ENCODE results near the gene GRK5. TPM values are rescaled to one million over a fixed set of nuclear protein-coding genes. Genes with fewer than 3 reads are reported as not detected.
A peak's percentile ranks its signal among the peaks of the same experiment; 100 is the strongest.
"Not testable (repeated sequence)": the region's sequence is repeated elsewhere in the genome, so short reads cannot be mapped to it uniquely, and the experiment has no call there.

The GRK5 gene
- total RNA-seq, 1 experiment from 2014 or later: 2.9 TPM

DNA sequence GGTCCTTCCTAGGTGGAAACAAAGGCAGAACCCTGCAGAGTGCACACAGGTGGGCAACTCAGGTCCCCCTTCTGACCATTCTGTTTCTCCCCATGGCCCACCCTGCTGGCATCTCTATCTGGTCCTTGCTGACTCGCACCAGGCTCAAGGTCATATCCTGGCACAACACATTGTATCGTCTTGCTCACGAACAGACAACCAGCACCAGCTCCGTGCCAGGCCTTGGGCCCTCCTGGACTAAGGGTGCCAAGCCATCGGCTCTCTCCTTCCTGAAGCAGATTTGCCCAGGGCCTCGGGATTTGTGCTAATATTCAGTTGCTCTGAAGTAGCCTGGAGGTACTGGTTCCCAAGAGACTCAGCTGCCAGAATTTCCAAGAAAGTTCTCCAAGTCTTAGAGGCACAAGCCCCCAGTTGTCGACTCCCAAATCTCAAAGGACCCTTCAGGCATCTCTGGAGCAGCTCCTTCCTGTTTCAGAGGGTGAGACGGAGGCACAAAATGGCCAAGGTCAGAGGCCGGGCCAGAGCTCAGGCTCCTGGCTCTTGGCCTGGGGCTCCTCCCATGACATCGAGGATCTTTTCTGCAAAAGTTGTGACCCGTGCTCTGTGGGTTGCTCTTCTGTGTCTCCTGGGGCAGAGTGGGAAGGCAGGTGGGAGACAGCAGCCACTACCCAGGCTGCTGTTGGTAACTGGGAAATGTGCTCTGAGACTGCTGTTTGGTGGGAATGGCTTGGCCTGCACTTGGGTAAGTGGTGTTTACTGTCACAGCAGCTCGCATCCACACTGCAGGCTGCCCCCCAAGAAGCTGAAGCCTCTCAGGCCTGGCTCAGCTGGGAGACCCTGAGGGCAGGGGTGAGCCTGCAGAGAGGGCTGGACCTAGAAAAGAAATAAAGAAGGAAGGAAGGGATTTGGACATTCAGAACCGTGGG, 213.8 kb downstream of the GRK5 start:
- DNase-seq (ENCODE audit: low read depth): no peak

DNA sequence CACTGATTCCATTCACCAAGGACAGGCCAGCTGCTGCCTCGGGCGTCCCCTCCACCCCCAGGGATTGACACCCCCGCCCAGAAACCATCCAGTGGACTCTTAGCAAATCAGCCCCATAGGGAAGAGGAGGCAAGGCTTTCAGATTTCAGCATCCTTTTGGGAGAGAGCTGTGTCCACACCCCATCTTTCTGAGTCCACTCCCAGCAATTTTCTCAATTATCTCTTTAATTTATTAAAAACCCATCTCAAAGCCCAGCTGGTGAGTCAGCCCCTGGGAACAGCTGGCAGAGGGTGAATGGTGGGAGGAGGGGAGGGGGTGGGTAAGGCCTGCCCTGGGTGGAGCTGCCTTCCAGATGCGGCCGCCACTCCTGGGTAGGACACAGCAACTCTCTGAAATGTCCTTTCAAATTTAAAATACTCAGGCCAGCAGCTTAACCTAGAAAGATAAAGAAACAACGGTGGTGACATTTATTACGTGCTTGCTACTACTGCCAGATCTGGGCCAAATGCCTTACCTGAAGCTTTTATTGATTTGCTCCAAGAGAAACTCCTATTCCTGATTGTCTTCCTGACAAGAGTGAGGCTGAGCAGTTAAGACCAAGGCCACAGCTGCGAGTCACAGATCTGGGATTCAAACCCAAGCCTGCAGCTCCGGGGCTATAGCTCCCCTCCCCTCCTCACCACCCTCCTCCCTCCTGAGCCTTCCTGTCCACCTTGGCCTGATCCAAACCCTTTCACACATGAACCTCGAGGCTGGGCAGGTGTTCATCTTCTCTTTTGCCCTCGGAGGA, 214.7 kb downstream of the GRK5 start:
- DNase-seq (ENCODE audit: low read depth): peak; percentile 57

DNA sequence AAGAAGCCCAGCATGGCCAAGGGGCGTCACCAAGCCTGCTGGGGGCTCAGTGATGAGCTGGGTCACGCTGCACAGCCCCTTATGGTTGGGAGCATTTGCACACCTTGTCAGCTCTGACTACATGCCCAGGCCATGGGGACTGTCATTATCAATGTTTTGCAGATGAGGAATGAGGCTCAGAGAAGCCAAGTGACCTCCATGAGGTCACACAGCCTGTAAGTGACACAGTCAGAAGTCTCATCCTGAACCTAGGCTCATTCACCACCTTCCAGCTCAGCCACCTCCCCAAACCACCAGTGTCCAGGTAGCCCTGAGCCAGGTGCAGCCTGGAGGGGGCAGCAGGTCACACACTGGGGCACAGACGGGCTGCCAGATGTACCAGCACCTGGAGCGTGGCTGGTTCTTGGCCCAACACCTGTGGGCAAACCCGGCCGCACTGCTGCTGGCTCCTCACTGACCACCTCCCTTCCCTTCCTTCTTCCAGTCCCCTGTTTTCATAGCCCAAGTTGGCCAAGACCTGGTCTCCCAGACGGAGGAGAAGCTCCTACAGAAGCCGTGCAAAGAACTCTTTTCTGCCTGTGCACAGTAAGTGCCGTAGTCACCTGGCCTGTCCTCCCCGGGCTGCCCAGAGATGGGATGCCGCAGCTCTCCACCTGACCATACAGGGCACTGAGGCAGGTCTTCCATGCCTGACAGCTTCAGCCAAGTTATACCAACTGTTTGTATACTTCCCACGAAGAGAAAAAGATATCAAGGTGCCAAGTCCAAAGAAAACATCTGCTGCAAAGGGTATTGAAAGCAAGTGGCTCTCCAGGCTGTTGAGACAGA, 215.5 kb downstream of the GRK5 start:
- no peak for DNase-seq (ENCODE audit: low read depth)

DNA sequence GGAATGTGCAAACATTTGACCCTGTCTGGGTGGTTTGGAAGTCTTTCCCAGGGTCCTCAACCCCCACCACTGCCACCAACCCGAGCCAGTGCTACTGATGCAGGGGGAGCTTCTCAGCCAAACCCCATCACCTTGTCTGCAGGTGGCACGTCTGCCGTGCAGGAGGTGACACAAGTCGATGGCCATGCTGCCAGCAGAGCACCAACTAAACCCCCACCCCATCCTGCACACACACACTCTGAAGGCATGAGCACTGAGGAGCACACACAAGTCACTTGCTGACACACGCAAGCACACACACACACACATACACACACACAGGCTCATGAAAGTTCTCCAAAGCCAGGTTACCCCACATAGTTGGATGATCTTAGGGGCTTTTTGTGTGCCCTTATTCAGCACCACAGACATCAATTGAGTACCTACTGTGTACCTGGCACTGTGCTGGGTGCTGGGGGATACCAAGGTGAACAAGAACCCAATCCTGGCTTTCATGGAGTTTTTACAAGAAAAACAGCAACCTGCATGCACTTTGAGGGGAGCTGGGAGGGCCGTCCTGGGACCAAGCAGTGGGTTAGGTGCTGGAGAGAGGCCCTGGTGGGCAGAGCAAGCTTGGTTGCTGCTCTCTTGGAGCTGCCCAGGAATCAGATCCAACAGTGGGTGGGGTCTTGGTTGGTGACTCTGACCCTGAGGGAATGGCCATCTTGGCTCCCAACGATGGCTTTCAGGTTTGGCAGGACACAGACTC, 216.3 kb downstream of the GRK5 start:
- DNase-seq (ENCODE audit: low read depth): no peak

DNA sequence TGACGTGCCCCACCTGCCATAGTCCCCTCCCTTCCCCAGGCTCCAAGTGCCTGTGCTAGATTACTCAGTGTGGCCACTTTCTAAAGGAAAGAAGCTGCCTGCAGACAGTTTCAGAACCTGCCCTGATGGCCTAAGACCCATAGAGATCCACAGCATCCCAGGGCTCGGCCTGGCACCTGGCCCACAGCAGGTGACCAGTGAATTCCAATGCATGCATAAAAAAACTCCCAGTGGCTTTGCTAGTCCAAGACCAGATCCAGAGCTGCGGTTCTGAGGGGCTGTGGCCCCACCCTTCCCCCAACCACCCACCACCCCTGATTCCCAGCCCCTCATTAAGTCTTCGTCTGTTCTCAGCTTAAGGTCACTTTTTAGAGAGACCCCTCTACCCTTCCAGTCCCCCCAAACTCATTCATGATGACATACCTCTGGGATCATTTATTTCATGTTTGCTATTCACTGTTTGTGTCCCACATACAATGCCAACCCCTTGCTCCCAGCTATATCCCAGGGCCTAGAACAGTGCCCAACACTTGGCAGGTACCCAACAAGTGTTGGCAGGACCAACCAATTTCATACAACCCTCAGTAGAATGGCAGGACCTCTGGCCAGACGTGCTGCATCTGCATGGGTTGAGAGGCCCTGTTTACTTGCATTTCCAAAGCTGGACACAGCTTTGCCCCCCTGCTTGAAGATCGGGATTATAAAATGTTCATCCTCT, 217.0 kb downstream of the GRK5 start:
- DNase-seq (ENCODE audit: low read depth): no peak

DNA sequence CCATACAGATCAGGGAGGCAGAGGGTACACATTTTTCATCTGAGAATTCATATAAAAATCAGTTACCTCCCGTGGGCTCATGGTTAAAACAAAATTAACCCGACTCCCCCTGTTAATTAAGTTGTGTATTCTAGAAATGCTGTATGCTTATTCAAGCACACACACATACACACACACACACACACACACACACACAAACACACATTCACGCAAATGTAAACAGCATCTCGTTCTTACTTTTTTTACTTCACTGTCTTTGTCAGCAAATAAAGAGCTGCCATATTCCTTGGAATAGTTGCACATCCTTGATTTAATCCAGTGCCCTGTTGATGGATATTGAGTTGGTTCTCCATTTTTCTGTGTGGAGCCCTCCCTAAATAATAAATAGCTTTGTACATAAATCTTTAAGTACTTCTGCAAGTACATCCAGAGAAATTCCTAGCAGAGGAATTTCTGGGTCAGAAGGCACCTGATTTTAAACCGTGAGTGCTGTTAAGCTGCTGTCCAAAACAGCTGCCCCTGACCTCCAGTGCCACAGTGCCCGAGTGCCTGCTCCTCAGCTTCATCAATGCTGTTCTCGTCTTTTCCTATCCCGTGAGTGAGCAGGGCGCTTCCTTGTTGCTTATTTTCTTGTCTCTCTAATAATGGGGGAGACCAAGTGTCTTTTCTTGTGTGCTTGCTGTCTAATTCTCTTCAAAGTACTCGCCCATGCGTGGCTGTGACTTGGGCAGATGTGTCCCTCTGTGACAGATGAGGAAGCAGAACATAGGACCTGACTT, 217.9 kb downstream of the GRK5 start:
- DNase-seq (ENCODE audit: low read depth): no peak

DNA sequence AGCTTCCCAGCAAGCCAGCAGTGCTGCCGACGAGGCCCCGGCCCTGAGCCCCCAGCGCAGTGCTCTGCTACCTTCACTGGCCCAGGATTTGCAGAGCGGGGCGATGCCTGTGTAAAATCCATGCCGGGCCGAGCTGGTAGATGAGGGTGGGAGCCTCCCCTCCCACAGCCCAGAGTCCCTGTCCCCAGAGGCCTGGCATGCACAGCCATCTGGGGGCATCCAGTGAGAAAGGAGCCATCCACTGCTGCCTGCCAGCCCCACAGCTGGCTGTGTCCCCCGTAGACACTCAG, 218.5 kb downstream of the GRK5 start:
- DNase-seq (ENCODE audit: low read depth): no peak

DNA sequence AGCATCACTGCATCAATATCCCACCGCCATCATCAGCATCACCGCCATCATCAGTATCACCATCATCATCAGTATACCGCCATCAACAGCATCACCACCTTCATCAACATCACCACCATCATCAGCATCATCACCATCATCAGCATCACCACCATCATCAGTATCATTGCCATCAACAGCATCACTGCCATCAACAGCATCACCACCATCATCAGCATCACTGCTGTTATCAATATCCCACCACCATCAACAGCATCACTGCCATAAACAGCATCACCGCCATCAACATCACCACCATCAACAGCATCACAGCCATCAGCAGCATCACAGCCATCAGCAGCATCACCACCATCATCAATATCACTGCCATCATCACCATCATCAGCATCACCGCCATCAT, 219.3 kb downstream of the GRK5 start:
- DNase-seq (ENCODE audit: low read depth): no peak

DNA sequence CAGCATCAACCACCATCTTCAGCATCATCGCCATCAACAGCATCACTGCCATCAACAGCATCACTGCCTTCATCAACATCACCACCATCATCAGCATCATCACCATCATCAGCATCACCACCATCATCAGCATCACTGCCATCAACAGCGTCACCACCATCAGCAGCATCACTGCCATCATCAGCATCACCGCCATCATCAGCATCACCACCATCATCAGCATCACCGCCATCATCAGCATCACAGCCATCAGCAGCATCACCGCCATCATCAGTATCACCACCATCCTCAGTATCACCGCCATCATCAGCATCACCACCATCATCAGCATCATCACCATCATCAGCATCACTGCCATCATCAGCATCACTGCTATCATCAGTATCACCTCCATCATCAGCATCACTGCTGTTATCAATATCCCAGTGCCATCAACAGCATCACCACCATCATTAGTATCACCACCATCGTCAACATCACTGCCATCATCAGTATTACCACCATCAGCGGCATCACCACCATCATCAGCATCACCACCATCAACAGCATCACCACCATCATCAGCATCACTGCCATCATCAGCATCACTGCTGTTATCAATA, 220.0 kb downstream of the GRK5 start:
- no peak for DNase-seq (ENCODE audit: low read depth)

DNA sequence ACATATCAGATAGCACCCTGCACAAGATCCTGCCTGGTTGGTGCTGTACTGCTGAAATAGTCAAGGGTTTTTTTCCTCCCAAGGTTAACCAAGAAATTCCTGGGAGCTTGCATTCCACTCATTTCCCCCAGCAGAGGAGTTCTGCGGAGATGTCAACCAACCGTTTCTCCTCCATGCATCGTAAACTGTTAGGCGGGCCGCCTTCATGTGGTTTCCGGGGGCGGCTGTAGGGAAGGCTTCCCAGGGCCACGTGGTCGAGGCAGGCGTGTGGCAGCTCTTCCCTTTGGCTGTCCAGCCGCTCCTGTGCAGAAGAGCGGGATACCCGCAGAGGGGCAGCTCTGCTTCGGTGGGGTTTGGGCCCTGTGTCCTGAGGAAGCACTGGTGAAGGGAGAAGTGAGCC, 221.4 kb downstream of the GRK5 start:
- no peak for DNase-seq (ENCODE audit: low read depth)

DNA sequence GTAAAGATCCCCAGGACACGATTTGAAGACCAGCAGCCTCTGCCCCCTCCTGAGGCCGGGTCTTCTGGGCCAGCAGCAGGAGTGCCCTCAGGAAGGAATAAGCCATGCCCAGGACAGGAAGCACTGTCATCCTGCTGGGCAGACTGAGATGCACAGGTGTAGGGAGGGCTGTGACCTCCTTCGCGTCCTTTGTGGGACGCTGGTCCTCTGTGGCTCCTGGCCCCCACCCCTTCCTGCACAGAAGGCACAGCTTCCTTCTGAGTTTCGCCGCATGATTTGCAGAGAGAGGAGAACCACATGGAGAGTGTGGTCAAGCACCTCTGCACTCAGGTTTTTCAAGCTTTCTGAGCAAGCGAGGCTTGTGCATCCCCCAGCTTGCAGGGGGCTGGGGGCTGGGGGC, 222.4 kb downstream of the GRK5 start:
- no peak for DNase-seq (ENCODE audit: low read depth)

DNA sequence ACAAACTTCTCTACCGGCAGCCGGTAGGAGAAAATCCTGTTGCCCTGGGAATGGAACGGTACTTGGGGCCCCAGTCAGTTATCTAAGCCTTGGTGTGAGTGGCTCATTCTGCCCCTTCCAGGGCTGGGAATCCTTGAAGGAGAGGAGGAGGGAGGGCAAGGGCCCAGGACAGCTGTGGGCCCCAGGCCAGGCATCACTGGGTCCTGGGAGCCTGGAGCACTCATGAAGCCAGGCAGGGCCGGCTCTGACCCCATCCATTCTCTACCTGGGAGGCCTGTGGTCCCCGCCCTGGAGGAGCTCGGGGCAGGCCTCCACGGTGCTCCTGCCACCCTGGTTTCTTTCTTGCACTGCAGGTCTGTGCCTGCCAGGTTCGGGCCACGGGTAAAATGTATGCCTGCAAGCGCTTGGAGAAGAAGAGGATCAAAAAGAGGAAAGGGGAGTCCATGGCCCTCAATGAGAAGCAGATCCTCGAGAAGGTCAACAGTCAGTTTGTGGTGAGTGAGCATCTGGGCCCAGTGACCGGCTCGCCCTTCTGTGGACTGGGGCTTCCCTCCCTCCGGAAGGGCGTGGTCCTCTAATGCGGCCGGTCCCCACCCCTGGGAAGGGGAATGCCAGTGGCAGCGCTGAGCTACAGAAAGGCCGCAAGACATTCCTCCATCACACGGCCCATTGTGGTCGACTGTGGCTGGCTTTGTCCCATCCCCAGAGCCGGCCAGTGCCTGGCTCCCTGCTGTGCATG, 223.8 kb downstream of the GRK5 start:
- no peak for DNase-seq (ENCODE audit: low read depth)

DNA sequence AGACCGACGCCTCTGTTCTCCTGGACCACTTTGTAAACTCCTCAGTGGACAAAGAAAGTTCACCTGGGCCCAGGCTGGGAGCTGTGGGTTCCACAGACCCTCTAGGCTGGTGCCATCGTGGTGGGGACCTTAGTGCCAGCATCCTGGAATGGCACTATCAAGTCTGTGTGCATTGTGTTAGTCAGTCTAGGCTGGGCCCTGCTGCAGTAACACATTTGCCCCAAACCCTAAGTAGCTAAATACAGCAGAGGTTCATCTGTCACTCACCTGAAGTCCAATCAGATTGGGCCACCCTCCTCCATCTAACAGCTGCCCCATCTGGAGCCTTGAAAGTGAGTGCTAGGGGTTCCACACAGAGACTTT, 224.4 kb downstream of the GRK5 start:
- DNase-seq (ENCODE audit: low read depth): no peak

DNA sequence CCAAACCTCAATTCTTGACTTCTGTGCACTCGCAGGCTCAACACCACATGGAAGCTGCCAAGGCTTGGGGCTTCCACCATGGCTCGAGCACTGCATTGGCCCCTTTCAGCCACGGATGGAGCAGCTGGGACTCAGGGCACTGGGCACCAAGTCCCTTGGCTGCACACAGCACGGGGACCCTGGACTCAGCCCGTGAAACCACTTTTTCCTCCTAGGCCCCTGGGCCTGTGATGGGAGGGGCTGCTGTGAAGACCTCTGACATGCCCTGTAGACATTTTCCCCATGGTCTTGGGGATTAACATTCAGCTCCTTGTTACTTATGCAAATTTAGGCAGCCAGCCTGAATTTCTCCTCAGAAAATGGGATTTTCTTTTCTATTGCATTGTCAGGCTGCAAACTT, 227.6 kb downstream of the GRK5 start:
- not testable (repeated sequence) for DNase-seq (ENCODE audit: low read depth)

DNA sequence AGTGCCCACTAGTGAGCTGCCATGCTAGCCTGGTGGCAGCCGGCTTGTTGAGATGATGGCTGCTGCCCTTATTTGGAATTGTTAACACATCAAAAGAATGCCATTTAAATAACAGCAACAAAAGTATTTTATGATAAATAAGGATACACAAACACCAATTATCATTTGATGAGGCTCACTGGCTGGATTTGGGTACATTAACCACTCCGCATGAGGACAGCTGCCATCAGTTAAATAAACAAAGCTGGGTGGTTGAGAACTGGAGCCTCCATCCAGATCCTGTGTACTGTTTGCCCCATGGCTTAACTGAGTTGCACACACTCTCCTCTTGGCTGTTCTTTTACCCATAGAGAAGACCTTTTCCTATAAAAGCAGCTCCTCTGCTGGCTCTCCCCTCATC, 231.3 kb downstream of the GRK5 start:
- DNase-seq (ENCODE audit: low read depth): no peak

DNA sequence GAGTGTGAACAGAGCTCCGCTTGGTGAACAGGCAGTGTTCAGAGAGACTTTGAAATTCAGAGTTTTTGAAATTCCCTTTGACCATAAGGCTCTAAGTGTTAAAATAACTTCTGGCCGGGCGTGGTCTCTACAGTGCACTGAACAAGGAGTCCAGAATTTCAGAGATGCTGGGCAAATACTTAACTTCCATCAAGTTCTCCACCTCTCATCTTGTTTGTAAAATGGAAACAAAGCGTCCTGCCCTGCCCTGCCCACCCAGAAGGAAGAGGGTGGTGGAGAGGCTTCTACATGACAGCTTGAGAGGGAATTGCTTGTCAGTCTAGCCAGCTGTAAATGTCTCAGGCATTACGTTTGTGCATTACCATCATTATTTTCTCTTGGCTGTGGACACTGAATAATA, 232.6 kb downstream of the GRK5 start:
- DNase-seq (ENCODE audit: low read depth): no peak

DNA sequence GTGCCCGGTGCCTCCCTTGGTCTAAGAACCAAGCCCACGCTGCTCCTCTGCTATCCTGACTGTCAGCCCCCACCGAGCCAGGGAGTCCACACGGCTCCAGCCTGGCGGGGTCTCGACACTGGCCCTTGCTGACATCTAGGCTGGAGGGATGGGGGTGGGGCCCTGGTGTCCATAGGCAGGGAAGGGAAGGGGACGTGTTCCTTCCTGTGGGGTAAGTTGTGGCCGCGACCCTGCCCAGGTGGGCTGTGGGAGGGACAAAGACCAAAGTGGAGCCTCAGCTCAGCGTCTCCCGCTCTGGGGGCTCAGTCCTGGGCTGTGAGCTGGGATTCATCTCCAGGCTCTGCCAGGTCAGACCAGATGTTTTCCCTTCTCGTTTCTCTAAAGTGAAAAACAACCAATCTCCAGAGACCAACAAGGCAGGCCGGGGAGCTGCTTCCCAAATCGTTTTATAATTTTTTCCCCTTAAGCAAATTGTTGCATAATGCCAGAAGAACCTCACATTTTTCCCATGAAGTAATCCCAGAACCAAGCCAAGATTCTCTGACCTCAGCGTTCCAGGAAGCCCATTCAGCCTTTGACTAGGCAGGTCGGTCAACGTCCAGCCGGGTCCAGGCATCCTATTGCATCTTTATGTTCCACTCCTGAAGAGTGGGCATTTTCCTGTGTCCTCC, 233.9 kb downstream of the GRK5 start:
- DNase-seq (ENCODE audit: low read depth): peak; percentile 48

DNA sequence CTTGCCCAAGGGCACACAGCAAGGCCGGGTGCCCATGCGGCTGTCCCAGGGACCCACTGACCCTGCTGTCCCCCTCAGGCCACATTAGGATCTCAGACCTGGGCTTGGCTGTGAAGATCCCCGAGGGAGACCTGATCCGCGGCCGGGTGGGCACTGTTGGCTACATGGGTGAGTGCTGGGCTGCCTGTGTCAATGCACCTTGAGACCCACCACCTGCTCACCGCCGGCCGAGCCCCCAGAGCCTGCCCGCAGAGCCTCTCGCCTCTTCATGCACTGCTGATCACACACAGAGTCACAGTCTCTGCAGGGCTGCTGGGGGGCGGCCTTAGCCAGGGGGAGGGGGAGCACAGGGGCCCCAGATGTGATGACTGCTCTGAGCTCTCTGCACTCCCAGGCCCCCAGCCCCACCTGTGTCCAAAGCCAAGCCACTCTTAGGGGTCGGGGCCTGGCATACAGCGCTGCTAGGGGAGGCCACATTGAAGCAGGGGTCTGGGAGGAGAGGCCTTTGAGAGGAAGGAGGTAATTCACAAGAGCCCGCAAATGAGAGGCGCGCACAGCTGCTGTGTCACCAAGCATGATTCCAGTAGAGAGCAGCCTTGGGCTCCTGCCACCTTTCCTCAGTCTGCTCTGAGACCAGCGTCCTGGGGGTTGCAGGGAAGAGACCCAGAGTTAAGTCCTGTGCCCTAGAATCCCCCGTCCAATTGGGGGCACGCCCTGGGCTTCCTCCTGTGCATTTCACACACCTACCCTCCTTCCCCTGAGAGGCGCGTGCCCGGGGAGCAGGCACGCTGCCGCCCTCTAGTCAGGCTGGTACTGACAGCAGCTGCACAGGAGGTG, 234.8 kb downstream of the GRK5 start:
- DNase-seq (ENCODE audit: low read depth): no peak

All from RPMI7951 (cell line).